Measurements from ENCODE around the gene ZSCAN22. TPM values are rescaled to one million over a fixed set of nuclear protein-coding genes. Genes with fewer than 3 reads are reported as not detected.

ZSCAN22 gene
- total RNA-seq, 2 donors from 2014 or later = 1.6 to 2.6 TPM

DNA sequence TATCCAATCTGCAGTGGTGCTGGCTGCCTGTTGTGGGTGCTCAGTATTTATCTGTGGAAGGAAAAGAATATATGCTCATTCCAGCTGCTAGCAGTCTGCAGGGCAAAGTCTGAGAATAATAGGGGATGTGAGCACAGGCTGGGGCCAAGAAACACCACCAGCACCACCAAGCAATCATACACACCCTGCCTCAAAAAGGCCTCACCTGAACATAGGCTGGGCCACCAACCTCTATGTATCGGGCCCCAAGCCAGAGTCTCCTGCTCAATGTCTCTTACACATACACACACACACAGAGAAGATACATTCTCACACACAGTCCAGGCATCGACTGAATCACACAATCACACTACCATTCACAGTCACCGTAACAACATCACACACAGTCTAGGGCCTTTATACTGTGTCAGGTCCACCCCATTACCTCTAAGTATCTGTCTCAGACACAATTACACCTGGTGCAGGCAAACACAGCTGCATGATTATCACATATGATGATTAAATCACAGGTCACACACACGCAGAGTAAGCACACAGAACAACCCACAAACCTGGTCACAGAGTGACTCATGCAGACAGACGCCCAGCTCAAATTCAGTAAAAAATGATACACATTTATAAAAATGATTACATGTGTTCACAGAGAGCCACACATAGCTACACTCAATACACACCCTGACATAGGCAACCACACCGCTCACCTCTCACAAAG is 1.3 kb upstream of the ZSCAN22 start:
- no peak overlapping the region for H3K27ac ChIP-seq
- TF ChIP-seq, protein P1, sequence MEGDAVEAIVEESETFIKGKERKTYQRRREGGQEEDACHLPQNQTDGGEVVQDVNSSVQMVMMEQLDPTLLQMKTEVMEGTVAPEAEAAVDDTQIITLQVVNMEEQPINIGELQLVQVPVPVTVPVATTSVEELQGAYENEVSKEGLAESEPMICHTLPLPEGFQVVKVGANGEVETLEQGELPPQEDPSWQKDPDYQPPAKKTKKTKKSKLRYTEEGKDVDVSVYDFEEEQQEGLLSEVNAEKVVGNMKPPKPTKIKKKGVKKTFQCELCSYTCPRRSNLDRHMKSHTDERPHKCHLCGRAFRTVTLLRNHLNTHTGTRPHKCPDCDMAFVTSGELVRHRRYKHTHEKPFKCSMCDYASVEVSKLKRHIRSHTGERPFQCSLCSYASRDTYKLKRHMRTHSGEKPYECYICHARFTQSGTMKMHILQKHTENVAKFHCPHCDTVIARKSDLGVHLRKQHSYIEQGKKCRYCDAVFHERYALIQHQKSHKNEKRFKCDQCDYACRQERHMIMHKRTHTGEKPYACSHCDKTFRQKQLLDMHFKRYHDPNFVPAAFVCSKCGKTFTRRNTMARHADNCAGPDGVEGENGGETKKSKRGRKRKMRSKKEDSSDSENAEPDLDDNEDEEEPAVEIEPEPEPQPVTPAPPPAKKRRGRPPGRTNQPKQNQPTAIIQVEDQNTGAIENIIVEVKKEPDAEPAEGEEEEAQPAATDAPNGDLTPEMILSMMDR (IDR thresholded peaks at IDR 0.05) = no peak
- H3K36me3 ChIP-seq = no peaks in the 10 kb centered on the region
- DNase-seq (ENCODE audit: low spot score) = no peak
- no peaks in the 10 kb centered on the region for H3K27me3 ChIP-seq
- H3K4me1 ChIP-seq = peaks cover 0 to 30% of the 10 kb centered on the region in 2 donors
- peak overlapping the region in 1 of 2 donors; percentile 78 for H3K4me3 ChIP-seq
- H3K9me3 ChIP-seq = no peaks in the 10 kb centered on the region

DNA sequence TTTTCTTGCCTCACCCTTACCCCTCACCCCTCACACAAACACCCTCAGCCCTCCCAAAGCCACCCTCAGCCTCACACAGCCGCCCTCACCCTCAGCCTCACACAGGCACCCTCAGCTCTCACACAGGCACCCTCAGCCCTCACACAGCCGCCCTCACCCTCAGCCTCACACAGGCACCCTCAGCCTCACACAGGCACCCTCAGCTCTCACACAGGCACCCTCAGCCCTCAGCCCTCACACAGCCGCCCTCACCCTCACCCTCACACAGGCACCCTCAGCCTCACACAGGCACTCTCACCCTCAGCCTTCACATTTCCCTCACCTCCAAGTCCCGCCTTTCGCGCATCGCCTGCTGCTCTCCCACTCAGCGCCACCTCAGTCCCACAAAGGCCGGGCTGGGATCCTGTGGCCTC is 287 bp upstream of the ZSCAN22 start:
- Histone ChIP-seq H3K36me3 (no peaks in the 10 kb centered on the region), H3K27me3 (no peaks in the 10 kb centered on the region), H3K9me3 (no peaks in the 10 kb centered on the region), H3K4me3 (peak overlapping the region; percentile 78 to 82), H3K27ac (peak overlapping the region; percentile 96 to 98), H3K4me1 (peaks cover 0 to 30% of the 10 kb centered on the region in 2 donors)
- no peak for DNase-seq (ENCODE audit: low spot score)
- TF ChIP-seq, protein P1 (IDR thresholded peaks at IDR 0.05) = no peak

DNA sequence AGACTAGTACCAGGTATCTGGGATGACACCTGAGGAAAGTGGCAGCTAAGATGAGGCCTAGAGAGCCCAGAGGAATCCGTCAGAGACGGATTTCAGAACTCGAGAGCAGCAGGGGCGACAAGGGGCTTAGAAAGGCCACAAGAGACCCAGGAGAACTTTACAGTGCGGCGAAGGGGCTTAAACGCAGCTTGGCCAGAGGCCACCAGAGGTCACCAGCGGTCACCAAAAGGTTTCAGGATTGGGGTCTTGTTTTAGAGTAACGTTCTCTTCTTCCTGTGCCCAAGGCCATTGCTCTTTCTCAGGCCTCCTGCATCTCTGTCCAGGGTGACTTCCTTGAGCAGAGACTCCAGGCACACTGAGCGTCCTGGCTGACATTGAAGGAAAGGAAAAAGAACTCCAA is 2.2 kb downstream of the ZSCAN22 start:
- no peaks in the 10 kb centered on the region for H3K9me3 ChIP-seq
- H3K27ac ChIP-seq = no peak overlapping the region
- no peaks in the 10 kb centered on the region for H3K27me3 ChIP-seq
- DNase-seq (ENCODE audit: low spot score) = no peak
- H3K36me3 ChIP-seq = no peaks in the 10 kb centered on the region
- H3K4me1 ChIP-seq = peaks cover 0 to 30% of the 10 kb centered on the region in 2 donors
- H3K4me3 ChIP-seq = no peak overlapping the region
- TF ChIP-seq, protein P1 (IDR thresholded peaks at IDR 0.05) = no peak

DNA sequence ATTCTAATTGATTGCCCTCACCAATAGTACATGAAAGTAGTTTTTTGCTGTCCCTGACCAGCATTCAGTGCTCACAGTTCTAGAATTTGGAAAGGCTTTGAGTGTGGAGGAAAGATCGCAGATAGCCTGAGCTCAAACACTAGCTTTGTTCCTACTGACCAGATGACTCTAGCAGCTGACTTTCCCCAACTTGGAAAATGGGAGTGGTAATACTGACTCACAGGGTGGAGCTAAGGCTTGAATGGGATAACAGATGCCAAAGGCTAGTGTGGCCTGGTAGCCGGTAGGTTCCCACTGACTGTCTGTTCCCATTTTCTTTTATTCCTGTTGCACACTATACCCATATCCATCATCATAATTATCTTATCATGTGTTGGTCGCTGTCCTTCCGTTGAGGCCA is 3.7 kb downstream of the ZSCAN22 start:
- H3K9me3 ChIP-seq = no peaks in the 10 kb centered on the region
- H3K27me3 ChIP-seq = no peaks in the 10 kb centered on the region
- TF ChIP-seq, protein P1 (IDR thresholded peaks at IDR 0.05) = no peak
- DNase-seq (ENCODE audit: low spot score) = no peak
- peaks cover 0 to 27% of the 10 kb centered on the region in 2 donors for H3K4me1 ChIP-seq
- H3K27ac ChIP-seq = no peak overlapping the region
- H3K4me3 ChIP-seq = no peak overlapping the region
- peaks cover 8% of the 10 kb centered on the region for H3K36me3 ChIP-seq

DNA sequence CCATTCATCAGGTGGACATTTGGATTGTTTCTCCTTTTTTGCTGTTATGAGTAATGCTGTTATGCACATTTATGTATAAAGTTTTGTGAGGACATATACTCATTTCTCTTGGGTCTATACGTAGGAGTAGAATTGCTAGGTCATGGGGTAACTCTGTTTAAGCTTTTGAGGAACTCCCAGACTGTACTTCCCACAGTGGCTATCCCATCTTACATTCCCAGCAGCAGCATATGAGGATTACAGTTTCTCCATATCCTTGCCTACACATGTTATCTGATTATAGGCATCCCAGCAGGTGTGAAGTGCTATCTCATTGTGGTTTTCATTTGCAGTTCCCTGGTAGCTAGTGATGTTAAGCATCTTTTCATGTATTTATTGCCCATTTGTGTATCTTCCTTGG is 5.9 kb downstream of the ZSCAN22 start:
- Histone ChIP-seq H3K9me3 (no peaks in the 10 kb centered on the region), H3K4me3 (no peak overlapping the region), H3K36me3 (peaks cover 13% of the 10 kb centered on the region), H3K27me3 (no peaks in the 10 kb centered on the region), H3K27ac (no peak overlapping the region), H3K4me1 (peaks cover 0 to 14% of the 10 kb centered on the region in 2 donors)
- DNase-seq (ENCODE audit: low spot score) = no peak
- TF ChIP-seq, protein P1 (IDR thresholded peaks at IDR 0.05) = no peak

Measured in right atrium auricular region (tissue), 2 donors.